PFSK-1 (cell line): ENCODE results near the gene AGO4.

Source experiments
- POLR2AphosphoS5 ChIP-seq: IDR thresholded peaks from 2 replicates; pipeline ENCODE4 v1.6.1; 2012; ENCODE audit warnings: low read depth, mild to moderate bottlenecking, control low read depth, low read length, moderate library complexity
- TAF1 ChIP-seq: IDR thresholded peaks from 2 replicates; pipeline ENCODE4 v1.6.1; 2012; ENCODE audit warnings: low read length, control low read depth, borderline replicate concordance; ENCODE audit not compliant: insufficient read depth
- TF ChIP-seq, protein P1 (sequence below), 2 experiments: IDR thresholded peaks; 2 replicates each; pipeline versions ENCODE4 v1.6.1 to v1.8.0; 2011 to 2012; ENCODE audit warnings: low read depth in 2 of 2, low read length in 2 of 2, control low read depth in 1 of 2, inconsistent platforms in 1 of 2, mild to moderate bottlenecking in 1 of 2, moderate library complexity in 1 of 2; ENCODE audit not compliant: insufficient read depth in 1 of 2

DNA sequence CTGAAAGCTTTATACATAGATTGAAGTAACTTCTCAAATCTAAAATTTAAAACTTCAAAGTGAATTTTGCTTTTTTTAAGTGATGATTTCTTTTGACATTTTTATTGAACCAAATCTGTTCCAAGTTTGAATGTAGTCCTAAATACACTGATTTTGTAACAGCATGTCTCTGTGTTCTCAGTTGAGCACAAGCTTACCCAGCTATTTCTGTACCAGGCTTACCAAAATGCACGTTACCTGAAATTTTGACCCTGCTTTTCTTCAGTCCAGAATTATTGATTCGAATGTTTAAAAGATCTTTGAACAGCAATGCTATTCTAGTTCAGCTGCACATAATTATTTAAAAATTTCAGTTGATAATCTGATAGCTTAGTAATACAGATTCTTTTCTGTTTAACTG, 25.6 kb downstream of the AGO4 start:
- TF ChIP-seq, protein P1, sequence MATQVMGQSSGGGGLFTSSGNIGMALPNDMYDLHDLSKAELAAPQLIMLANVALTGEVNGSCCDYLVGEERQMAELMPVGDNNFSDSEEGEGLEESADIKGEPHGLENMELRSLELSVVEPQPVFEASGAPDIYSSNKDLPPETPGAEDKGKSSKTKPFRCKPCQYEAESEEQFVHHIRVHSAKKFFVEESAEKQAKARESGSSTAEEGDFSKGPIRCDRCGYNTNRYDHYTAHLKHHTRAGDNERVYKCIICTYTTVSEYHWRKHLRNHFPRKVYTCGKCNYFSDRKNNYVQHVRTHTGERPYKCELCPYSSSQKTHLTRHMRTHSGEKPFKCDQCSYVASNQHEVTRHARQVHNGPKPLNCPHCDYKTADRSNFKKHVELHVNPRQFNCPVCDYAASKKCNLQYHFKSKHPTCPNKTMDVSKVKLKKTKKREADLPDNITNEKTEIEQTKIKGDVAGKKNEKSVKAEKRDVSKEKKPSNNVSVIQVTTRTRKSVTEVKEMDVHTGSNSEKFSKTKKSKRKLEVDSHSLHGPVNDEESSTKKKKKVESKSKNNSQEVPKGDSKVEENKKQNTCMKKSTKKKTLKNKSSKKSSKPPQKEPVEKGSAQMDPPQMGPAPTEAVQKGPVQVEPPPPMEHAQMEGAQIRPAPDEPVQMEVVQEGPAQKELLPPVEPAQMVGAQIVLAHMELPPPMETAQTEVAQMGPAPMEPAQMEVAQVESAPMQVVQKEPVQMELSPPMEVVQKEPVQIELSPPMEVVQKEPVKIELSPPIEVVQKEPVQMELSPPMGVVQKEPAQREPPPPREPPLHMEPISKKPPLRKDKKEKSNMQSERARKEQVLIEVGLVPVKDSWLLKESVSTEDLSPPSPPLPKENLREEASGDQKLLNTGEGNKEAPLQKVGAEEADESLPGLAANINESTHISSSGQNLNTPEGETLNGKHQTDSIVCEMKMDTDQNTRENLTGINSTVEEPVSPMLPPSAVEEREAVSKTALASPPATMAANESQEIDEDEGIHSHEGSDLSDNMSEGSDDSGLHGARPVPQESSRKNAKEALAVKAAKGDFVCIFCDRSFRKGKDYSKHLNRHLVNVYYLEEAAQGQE (IDR thresholded peaks at IDR 0.05; ENCODE audit: insufficient read depth in 1 of 2, low read depth in 2 of 2, low read length in 2 of 2), result no peak
- no peak for TF ChIP-seq TAF1
- TF ChIP-seq POLR2AphosphoS5, result no peak
